GM19099 (cell line): ENCODE data around the gene HNRNPCL2.
"Not testable (repeated sequence)": the region's sequence is repeated elsewhere in the genome, so short reads cannot be mapped to it uniquely, and the experiment has no call there.

Source experiments
- POLR2A ChIP-seq: IDR thresholded peaks from 3 replicates; pipeline ENCODE4 v1.6.1; 2011; ENCODE audit warnings: low read depth; ENCODE audit not compliant: insufficient read length; ENCODE audit errors: extremely low read depth

Gene HNRNPCL2

GRCh38 chr1:13116754-13117153 lies at the start of gene HNRNPCL2:
TSS of gene HNRNPCL2 (minus strand) at chr1:13116854. CDS start at chr1:13116400, 454 bp downstream.
- TF ChIP-seq POLR2A: not testable (repeated sequence)

DNA sequence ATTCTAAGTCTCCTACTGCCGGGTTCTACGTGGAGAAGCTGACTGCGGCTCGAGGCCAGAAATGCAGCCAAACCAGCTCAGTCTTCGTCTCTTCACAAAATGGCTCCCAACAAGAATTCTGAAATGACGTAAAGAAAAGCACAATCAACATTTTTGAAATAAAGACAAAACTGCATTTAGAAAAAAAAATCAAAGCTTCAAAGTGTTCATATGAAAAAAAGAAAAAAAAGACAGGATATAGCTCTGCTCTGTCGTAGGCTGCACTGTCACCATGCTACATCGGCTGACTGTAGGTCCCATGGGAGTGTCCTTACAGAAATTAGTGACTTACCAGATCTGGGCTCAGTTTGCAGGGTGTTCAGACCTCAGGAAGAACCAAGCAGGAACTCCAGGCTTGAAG lies 48.9 kb upstream of the HNRNPCL2 start, which contains the start of gene HNRNPCL4:
HNRNPCL4 (minus strand) TSS at position 101 of the 400 bp plus-strand sequence. CDS start 164 bp downstream, outside the sequence.
- not testable (repeated sequence) for TF ChIP-seq POLR2A

DNA sequence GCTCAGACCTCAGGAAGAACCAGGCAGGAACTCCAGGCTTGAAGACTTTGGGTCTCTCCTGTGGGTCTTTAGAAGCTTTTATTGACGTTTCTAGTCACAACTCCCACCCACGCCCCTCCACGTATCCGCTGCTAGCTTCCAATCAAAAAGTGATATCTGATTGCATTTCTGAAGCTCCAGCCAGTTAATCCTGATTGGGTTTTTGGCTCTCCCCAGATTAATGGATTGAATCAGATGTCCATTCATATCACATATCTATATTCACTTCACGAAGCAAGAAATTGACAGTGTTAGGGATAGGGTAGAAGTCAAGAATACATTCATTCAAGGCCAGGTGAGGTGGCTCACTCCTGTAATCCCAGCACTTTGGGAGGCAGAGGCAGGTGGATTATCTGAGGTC lies 39.3 kb upstream of the HNRNPCL2 start, which contains the start of gene PRAMEF26:
PRAMEF26 (minus strand) TSS at position 101 of the 400 bp plus-strand sequence. CDS start 2,914 bp downstream, outside the sequence.
- TF ChIP-seq POLR2A: not testable (repeated sequence)

DNA sequence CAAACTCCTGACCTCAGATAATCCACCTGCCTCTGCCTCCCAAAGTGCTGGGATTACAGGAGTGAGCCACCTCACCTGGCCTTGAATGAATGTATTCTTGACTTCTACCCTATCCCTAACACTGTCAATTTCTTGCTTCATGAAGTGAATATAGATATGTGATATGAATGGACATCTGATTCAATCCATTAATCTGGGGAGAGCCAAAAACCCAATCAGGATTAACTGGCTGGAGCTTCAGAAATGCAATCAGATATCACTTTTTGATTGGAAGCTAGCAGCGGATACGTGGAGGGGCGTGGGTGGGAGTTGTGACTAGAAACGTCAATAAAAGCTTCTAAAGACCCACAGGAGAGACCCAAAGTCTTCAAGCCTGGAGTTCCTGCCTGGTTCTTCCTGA lies 46.2 kb downstream of the HNRNPCL2 start, which contains the start of gene PRAMEF25:
PRAMEF25 (plus strand) TSS at position 301 of the 400 bp plus-strand sequence. CDS start 2,920 bp downstream, outside the sequence.
- TF ChIP-seq POLR2A: not testable (repeated sequence)
